Skeletal muscle tissue (tissue), 4 donors: ENCODE results near the gene DBF4. TPM values are rescaled to one million over a fixed set of nuclear protein-coding genes. Genes with fewer than 3 reads are reported as not detected.
"Not testable (repeated sequence)": the region's sequence is repeated elsewhere in the genome, so short reads cannot be mapped to it uniquely, and the experiment has no call there.

Source experiments
- H3K27ac ChIP-seq: one replicate; pipeline ENCODE4 v1.7.0; 2013; ENCODE audit warnings: mild to moderate bottlenecking, low read depth, low read length, inconsistent platforms
- H3K27me3 ChIP-seq, 3 donors: one replicate each; pipeline ENCODE4 v1.7.0; 2013; ENCODE audit warnings: low read length in 3 of 3; ENCODE audit not compliant: control insufficient read depth in 3 of 3, insufficient read depth in 3 of 3
- H3K36me3 ChIP-seq, 3 donors: one replicate each; pipeline ENCODE4 v1.7.0; 2013; ENCODE audit warnings: low read length in 3 of 3; ENCODE audit not compliant: control insufficient read depth in 3 of 3, insufficient read depth in 3 of 3
- H3K4me1 ChIP-seq, 3 donors: one replicate each; pipeline ENCODE4 v1.7.0; 2013; ENCODE audit warnings: low read length in 3 of 3, mild to moderate bottlenecking in 3 of 3; ENCODE audit not compliant: control insufficient read depth in 3 of 3, insufficient read depth in 3 of 3
- H3K4me3 ChIP-seq, 3 donors: one replicate each; pipeline ENCODE4 v1.7.0; 2013; ENCODE audit warnings: low read length in 3 of 3
- H3K9ac ChIP-seq, 3 donors: one replicate each; pipeline ENCODE4 v1.7.0; 2013; ENCODE audit warnings: low read length in 3 of 3, mild to moderate bottlenecking in 3 of 3, moderate library complexity in 2 of 3, low read depth in 1 of 3
- H3K9me3 ChIP-seq, 3 donors: one replicate each; pipeline ENCODE4 v1.7.0; 2013; ENCODE audit warnings: low read length in 3 of 3; ENCODE audit not compliant: control insufficient read depth in 3 of 3
- total RNA-seq: library from RNA; depleted of rRNA; stranded (reverse); fragments of >200 nt; gene quantifications from one replicate; pipeline ENCODE4 v1.2.3, GENCODE V29; 2014
- donor health status: Osteomylitis.

DBF4 gene, protein sequence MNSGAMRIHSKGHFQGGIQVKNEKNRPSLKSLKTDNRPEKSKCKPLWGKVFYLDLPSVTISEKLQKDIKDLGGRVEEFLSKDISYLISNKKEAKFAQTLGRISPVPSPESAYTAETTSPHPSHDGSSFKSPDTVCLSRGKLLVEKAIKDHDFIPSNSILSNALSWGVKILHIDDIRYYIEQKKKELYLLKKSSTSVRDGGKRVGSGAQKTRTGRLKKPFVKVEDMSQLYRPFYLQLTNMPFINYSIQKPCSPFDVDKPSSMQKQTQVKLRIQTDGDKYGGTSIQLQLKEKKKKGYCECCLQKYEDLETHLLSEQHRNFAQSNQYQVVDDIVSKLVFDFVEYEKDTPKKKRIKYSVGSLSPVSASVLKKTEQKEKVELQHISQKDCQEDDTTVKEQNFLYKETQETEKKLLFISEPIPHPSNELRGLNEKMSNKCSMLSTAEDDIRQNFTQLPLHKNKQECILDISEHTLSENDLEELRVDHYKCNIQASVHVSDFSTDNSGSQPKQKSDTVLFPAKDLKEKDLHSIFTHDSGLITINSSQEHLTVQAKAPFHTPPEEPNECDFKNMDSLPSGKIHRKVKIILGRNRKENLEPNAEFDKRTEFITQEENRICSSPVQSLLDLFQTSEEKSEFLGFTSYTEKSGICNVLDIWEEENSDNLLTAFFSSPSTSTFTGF
- total RNA-seq, result 8.4 TPM

DNA sequence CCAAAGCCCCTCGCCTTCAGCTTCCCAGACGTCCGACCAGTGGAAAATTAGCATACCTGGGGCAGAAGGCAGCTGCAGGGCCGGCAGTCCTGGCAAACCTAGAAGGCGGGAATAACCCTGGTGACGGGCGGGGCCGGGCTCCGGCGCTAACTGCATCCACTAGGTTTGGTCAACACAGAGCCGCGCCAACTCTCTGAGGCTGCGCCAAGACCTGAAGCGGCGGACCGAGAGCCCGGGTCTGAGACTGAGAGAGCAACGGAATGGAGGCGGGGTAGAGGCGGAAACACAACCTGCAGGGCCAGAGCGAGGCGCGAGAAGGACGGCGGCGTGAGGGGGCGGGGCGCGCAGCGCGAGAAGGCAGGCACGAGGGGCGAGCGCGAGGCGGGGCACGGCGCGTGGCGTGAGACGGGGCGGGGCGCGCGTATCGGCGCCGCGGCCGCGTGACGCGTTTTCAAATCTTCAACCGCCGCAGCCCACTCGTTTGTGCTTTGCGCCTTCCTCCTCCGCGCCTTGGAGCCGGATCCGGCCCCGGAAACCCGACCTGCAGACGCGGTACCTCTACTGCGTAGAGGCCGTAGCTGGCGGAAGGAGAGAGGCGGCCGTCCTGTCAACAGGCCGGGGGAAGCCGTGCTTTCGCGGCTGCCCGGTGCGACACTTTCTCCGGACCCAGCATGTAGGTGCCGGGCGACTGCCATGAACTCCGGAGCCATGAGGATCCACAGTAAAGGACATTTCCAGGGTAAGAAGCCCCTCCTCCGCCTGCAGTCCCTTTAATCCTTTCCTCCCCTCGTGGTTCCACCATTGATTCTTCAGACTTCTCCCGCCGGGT is at the start of gene DBF4, which contains the start of gene SLC25A40:
Gene DBF4, plus strand, starts transcription at position 454 of the 829 bp plus-strand sequence. Its CDS starts 240 bp downstream, at position 694.
Gene SLC25A40, minus strand, starts transcription at position 321 of the 829 bp plus-strand sequence. CDS start 17,633 bp downstream, outside the sequence.
- Histone ChIP-seq H3K36me3 (no peaks in the 10 kb centered on the region), H3K27ac (peak within 1 kb of the TSS; percentile 90), H3K9me3 (no peaks in the 10 kb centered on the region), H3K9ac (peak within 1 kb of the TSS; percentile 90 to 92 (median 90)), H3K4me3 (peak within 1 kb of the TSS; percentile 78 to 87 (median 83)), H3K4me1 (peaks cover 4 to 8% (median 4%) of the 10 kb centered on the region in 3 donors), H3K27me3 (no peaks in the 10 kb centered on the region)

DNA sequence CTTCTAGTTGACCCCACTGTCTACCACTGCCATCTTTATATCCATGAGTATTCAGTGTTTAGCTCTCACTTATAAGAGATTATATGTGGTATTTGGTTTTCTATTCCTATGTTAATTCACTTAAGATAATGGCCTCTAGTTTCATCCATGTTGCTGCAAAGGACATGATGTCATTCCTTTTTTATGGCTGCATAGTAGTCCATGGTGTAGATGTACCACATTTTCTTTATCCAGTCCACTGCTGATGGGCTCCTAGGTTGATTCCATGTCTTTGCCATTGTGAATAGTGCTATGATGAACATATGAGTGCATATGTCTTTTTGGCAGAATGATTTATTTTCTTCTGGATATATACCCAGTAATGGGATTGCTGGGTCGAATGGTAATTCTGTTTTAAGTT is 47.9 kb upstream of the DBF4 start:
- H3K4me1 ChIP-seq, H3K9me3 ChIP-seq, H3K27ac ChIP-seq, H3K4me3 ChIP-seq, H3K9ac ChIP-seq, H3K27me3 ChIP-seq, H3K36me3 ChIP-seq: not testable (repeated sequence)

DNA sequence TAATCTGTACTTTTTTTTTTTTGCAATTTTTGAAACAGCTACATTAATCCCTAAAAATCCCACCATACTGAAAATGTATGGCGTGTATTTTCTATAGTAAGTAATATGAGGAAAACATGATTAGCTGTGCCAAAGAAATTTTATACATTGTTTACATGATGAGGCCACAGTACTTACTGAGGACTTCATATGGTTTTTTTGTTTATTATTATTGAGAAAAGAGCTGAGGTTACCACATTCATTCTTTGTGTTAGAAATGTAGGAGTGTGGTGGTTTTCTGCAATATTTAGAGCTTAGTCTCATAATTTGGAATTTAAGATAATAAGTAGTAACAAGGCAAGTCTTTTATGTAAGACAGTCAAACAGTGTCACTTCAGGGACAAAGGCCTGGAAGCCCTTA is 45.2 kb upstream of the DBF4 start:
- Histone ChIP-seq H3K4me1 (no peaks in the 10 kb centered on the region), H3K9ac (no peak overlapping the region), H3K9me3 (no peaks in the 10 kb centered on the region), H3K4me3 (no peak overlapping the region), H3K36me3 (peaks cover 0 to 6% (median 3%) of the 10 kb centered on the region in 3 donors), H3K27ac (no peak overlapping the region), H3K27me3 (no peaks in the 10 kb centered on the region)

DNA sequence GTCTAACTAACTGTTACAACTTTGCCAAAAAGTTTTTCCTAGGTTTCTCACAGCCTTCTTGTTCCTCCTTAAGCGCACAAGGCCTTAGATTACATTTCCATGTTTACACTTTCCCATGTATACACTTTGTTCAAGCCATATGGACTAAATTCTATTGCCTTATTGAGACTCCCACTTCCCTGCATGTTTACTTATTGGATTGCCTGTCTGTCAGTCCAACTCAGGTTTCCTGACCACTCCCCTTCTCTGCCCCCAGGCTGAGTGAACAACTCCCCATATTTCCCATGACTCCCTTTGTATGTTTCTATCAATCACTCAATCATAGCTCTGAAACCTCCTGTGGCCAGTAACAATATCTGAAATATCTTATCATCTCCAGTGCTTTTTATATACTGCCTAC is 43.2 kb upstream of the DBF4 start:
- peaks cover 0 to 6% (median 3%) of the 10 kb centered on the region in 3 donors for H3K36me3 ChIP-seq
- no peaks in the 10 kb centered on the region for H3K27me3 ChIP-seq
- H3K9ac ChIP-seq, result no peak overlapping the region
- H3K4me1 ChIP-seq, result no peaks in the 10 kb centered on the region
- H3K4me3 ChIP-seq, result no peak overlapping the region
- H3K27ac ChIP-seq, result no peak overlapping the region
- no peaks in the 10 kb centered on the region for H3K9me3 ChIP-seq

DNA sequence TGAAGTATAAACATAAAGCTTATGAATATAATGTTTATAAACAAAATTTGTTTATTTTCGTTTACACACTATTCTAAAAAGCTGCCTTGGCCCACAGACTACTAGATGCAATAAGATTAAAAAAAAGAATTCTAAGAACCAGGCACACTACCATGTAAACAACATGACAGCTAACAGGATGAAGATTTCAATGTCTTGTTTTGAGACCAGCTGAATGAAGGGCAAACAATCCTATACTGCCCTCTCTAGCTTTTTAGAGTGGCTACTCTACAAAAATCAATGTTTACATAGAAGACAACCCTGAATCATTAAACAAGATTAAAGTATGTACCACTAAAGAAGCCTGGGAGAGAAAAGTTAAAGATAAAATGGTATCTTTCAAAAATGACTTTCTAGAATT is 38.7 kb upstream of the DBF4 start:
- Histone ChIP-seq H3K27ac (no peak overlapping the region), H3K27me3 (no peaks in the 10 kb centered on the region), H3K36me3 (peaks cover 0 to 3% (median 3%) of the 10 kb centered on the region in 3 donors), H3K4me3 (no peak overlapping the region), H3K4me1 (no peaks in the 10 kb centered on the region), H3K9me3 (no peaks in the 10 kb centered on the region), H3K9ac (no peak overlapping the region)

DNA sequence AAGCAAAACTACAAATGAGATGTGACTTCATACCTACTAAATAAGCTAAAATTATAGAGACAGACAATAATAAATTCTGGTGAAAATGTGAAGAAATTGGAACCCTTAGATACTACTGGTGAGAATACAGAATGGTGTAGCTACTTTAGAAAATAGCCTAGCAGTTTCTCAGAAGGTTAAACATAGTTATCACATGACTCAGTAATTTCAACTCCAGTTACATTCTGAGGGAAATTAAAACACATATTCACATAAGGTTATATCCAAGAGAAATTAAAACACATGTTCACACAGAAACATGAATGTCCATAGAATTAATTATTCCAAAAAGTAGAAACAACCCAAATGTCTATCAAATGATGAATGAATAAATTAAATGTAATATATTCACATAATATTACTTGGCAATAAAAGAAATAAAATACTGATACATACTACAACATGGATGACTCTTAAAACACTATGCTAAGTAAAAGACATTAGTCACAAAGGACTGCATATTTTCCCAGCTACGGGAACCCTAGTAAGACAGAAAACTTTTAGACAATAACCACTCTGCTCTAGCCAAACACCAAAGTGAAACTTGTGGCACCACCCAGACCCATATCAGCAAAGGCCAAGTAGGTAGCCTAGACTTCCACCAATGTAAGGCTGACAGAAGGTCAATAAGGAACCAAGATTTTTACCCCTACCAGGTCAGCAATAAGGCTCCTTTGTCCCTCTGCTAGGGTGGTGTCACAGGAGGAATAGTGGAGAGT is 25.3 kb upstream of the DBF4 start:
- Histone ChIP-seq H3K9ac (no peak overlapping the region), H3K4me3 (no peak overlapping the region), H3K4me1 (no peaks in the 10 kb centered on the region), H3K27ac (no peak overlapping the region), H3K9me3 (no peaks in the 10 kb centered on the region), H3K36me3 (peaks cover 0 to 16% (median 3%) of the 10 kb centered on the region in 3 donors), H3K27me3 (no peaks in the 10 kb centered on the region)

DNA sequence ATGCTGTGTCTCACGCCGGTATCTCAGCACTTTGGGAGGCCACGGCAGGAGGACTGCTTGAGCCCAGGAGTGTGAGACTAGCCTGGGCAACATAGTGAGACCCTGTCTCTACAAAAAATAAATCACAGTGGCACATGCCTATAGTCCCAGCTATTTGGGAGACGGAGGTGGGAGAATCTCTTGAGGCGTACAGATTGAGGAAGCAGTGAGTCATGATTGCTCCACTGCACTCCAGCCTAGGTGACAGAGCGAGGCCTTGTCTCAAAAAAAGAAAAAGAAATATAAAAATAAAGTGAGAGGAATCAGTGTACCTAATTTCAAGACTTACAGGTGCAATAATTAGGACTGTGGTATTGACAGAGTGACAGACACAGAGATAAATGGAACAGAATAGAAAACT is 24.0 kb upstream of the DBF4 start:
- H3K27me3 ChIP-seq, result no peaks in the 10 kb centered on the region
- no peak overlapping the region for H3K4me3 ChIP-seq
- H3K27ac ChIP-seq, result no peak overlapping the region
- no peak overlapping the region for H3K9ac ChIP-seq
- no peaks in the 10 kb centered on the region for H3K9me3 ChIP-seq
- H3K36me3 ChIP-seq, result peaks cover 1 to 15% (median 3%) of the 10 kb centered on the region in 3 donors
- no peaks in the 10 kb centered on the region for H3K4me1 ChIP-seq

DNA sequence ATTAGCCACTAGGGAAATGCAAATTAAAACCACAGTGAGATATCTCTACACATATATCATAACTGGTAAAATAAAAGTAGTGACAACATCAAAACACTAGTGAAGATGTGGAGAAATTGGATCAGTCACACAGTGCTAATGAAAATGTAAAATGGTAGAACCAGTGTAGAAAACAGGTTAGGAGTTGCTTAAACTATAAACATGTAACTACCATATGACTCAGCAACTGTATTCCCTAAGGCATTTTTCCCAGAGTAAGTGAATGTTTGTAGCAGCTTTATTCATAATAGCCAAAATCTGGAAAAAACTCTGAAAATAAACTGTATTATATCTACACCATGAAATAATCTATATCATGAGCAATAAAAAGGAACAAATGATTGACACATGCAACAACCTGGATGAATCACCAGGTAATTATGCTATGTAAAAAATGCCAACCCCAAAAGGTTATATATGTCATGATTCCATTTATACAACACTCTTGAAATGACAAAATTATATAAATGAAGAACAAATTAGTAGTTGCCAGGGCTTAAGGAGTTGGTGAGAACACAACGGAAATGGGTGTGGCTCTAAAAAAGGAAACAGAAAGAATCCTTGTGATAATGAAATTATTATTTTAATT is 22.9 kb upstream of the DBF4 start:
- no peaks in the 10 kb centered on the region for H3K9me3 ChIP-seq
- H3K36me3 ChIP-seq, result peaks cover 8 to 22% (median 9%) of the 10 kb centered on the region in 3 donors
- H3K9ac ChIP-seq, result no peak overlapping the region
- no peak overlapping the region for H3K4me3 ChIP-seq
- no peak overlapping the region for H3K27ac ChIP-seq
- H3K27me3 ChIP-seq, result no peaks in the 10 kb centered on the region
- H3K4me1 ChIP-seq, result no peaks in the 10 kb centered on the region
